Kidney epithelial cell (primary cell): Measurements from ENCODE around the gene TMEM114. TPM values are rescaled to one million over a fixed set of nuclear protein-coding genes. Genes with fewer than 3 reads are reported as not detected.

ENCODE experiments used
- DNase-seq: peaks from one replicate; pipeline ENCODE4 v3.0.0-alpha.2; 2010; ENCODE audit warnings: low read depth
- H3K27me3 ChIP-seq: 2 replicates; pipeline ENCODE4 v1.6.0; 2011; ENCODE audit warnings: low read length; ENCODE audit not compliant: control insufficient read depth, insufficient read depth
- H3K36me3 ChIP-seq: 2 replicates; pipeline ENCODE4 v1.5.1; 2011; ENCODE audit warnings: low read length; ENCODE audit not compliant: control insufficient read depth, insufficient read depth
- H3K4me3 ChIP-seq: 2 replicates; pipeline ENCODE4 v1.5.1; 2011; ENCODE audit warnings: low read depth, mild to moderate bottlenecking, control low read depth, low read length
- CTCF ChIP-seq: IDR thresholded peaks from 2 replicates; pipeline ENCODE4 v1.5.1; 2011; ENCODE audit warnings: mild to moderate bottlenecking, moderate library complexity, low read length, control low read depth, inconsistent platforms; ENCODE audit not compliant: insufficient read depth, poor library complexity, severe bottlenecking
- total RNA-seq: library from RNA; depleted of rRNA; stranded (reverse); fragments of >200 nt; gene quantifications from 2 replicates; pipeline ENCODE4 v1.2.3, GENCODE V29; 2015

TMEM114 gene
- total RNA-seq, 1 donor from 2014 or later: not detected

GRCh38 chr16:8530752-8531384 is 59.4 kb downstream of the TMEM114 start:
- Histone ChIP-seq H3K4me3 (no peak overlapping the region), H3K27me3 (no peaks in the 10 kb centered on the region), H3K36me3 (no peaks in the 10 kb centered on the region)
- TF ChIP-seq CTCF: no peak
- no peak for DNase-seq

DNA sequence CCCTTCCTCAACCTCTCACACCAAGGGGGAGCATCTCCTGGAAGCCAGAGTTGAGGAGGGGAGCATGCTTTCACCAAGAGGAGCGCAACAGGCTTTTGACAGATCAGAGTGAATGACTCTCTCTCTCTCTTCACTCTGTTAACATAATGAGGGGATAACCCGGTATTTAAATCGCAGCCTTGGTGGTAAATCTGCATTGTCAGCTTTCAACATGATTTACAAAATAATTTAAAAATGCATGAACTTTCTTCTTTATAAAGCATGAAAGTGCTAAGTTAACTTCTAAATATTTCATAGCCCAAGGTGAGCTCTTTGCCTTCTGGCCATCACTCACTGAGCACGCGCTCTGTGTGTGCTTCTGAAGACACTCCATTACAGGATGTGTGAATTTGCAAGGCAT is 61.8 kb downstream of the TMEM114 start:
- no peak overlapping the region for H3K4me3 ChIP-seq
- no peak for TF ChIP-seq CTCF
- DNase-seq: no peak
- no peaks in the 10 kb centered on the region for H3K27me3 ChIP-seq
- no peaks in the 10 kb centered on the region for H3K36me3 ChIP-seq

GRCh38 chr16:8523932-8524331 is 66.4 kb downstream of the TMEM114 start:
- TF ChIP-seq CTCF: no peak
- H3K4me3 ChIP-seq: no peak overlapping the region
- H3K36me3 ChIP-seq: no peaks in the 10 kb centered on the region
- H3K27me3 ChIP-seq: no peaks in the 10 kb centered on the region
- DNase-seq: no peak

DNA sequence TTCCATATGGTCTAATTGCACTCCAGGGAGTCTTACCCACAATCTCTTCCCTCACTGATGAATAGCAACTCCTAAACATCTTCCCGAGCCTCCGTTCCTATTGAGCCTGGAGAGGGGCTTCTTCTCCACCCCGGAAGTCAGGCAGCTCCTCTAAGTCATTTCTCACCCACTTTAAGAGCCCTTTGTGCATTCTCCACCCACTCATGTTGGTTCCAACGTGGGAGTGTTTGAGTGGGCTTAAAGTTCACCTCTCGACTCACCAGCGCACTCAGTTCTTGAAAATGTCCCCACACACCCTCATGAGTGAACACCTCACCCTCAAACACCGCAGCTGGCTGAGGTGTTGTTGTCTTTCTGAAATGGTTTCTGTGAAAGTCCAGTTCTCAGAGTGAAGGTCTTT is 67.6 kb downstream of the TMEM114 start:
- no peak for DNase-seq
- Histone ChIP-seq H3K36me3 (no peaks in the 10 kb centered on the region), H3K27me3 (no peaks in the 10 kb centered on the region), H3K4me3 (no peak overlapping the region)
- no peak for TF ChIP-seq CTCF

DNA sequence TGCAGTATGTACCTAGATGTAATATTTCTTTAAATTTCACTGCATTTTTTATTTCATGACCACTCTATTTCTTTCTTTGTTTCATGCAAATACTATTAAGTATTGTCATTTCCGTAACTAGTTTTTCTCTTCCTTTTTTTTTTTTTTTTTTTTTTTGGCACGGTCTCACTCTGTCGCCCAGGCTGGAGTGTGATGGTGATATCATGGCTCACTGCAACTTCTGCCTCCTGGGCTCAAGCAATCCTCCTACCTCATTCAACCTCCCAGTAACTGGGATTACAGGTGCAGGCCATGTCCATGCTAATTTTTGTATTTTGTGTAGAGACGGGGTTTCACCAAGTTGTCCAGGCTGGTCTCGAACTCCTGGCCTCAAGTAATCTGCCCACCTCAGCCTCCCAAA is 70.7 kb downstream of the TMEM114 start:
- no peak for TF ChIP-seq CTCF
- Histone ChIP-seq H3K36me3 (no peaks in the 10 kb centered on the region), H3K27me3 (no peaks in the 10 kb centered on the region), H3K4me3 (no peak overlapping the region)
- no peak for DNase-seq

Other genes starting within 250 kb of the TMEM114 start
- 24.5 and 34.9 TPM in 2 replicates for gene METTL22, start 31.2 kb upstream of the TMEM114 start, total RNA-seq
- gene ABAT, start 84.1 kb upstream of the TMEM114 start, total RNA-seq: 4.9 and 7.5 TPM in 2 replicates
- 9.4 and 10.9 TPM in 2 replicates for gene TMEM186, start 207.1 kb upstream of the TMEM114 start, total RNA-seq
- gene PMM2, start 207.3 kb upstream of the TMEM114 start, total RNA-seq: 29.9 and 31.1 TPM in 2 replicates